GM23248 (cell line): Measurements from ENCODE around the gene CELSR1. TPM values are rescaled to one million over a fixed set of nuclear protein-coding genes. Genes with fewer than 3 reads are reported as not detected.

Experiments used
- DNase-seq: peaks from one replicate; pipeline ENCODE4 v3.0.0-alpha.2; 2015
- H2AFZ ChIP-seq: fragments of 200-600 bp; sonication (generic); 2 replicates; pipeline ENCODE4 v1.6.1; 2016; ENCODE audit warnings: antibody characterized with exemption
- H3F3A ChIP-seq: fragments of 200-600 bp; sonication (generic); 2 replicates; pipeline ENCODE4 v1.6.1; 2016; ENCODE audit warnings: mild to moderate bottlenecking, antibody characterized with exemption, mixed run types; ENCODE audit not compliant: insufficient read depth
- H3K27ac ChIP-seq: fragments of 200-600 bp; sonication (generic); 2 replicates; pipeline ENCODE4 v1.5.1; 2016; ENCODE audit warnings: mild to moderate bottlenecking
- H3K27me3 ChIP-seq: fragments of 200-600 bp; sonication (generic); replicated peaks from 2 replicates; pipeline ENCODE4 v1.6.1; 2016; ENCODE audit warnings: mild to moderate bottlenecking; ENCODE audit not compliant: insufficient read depth
- H3K36me3 ChIP-seq: fragments of 200-600 bp; sonication (generic); 2 replicates; pipeline ENCODE4 v1.6.1; 2016; ENCODE audit warnings: low read depth, mild to moderate bottlenecking
- H3K4me1 ChIP-seq: fragments of 200-600 bp; sonication (generic); 2 replicates; pipeline ENCODE4 v1.6.1; 2016; ENCODE audit warnings: mild to moderate bottlenecking; ENCODE audit not compliant: insufficient read depth
- H3K4me2 ChIP-seq: fragments of 200-600 bp; sonication (generic); one replicate; pipeline ENCODE4 v1.6.1; 2016; ENCODE audit warnings: mild to moderate bottlenecking; ENCODE audit not compliant: unreplicated experiment
- H3K4me3 ChIP-seq: fragments of 200-600 bp; sonication (generic); 2 replicates; pipeline ENCODE4 v1.5.1; 2016; ENCODE audit warnings: mild to moderate bottlenecking
- H3K79me2 ChIP-seq: fragments of 200-600 bp; sonication (generic); 2 replicates; pipeline ENCODE4 v1.6.1; 2016; ENCODE audit warnings: mild to moderate bottlenecking; ENCODE audit not compliant: insufficient read depth
- H3K9ac ChIP-seq: fragments of 200-600 bp; sonication (generic); 2 replicates; pipeline ENCODE4 v1.6.1; 2016; ENCODE audit warnings: mild to moderate bottlenecking
- H3K9me2 ChIP-seq: fragments of 200-600 bp; sonication (generic); 2 replicates; pipeline ENCODE4 v1.6.1; 2016; ENCODE audit warnings: mixed run types, mild to moderate bottlenecking, moderate library complexity; ENCODE audit not compliant: insufficient read depth
- H3K9me3 ChIP-seq: fragments of 200-600 bp; sonication (generic); one replicate; pipeline ENCODE4 v1.6.1; 2017; ENCODE audit warnings: low read depth
- H4K20me1 ChIP-seq: fragments of 200-600 bp; sonication (generic); 2 replicates; pipeline ENCODE4 v1.6.0; 2016; ENCODE audit not compliant: insufficient read depth
- EZH2 ChIP-seq: fragments of 200-600 bp; sonication (generic); IDR thresholded peaks from 2 replicates; pipeline ENCODE4 v1.6.1; 2018; ENCODE audit warnings: antibody characterized with exemption, mild to moderate bottlenecking; ENCODE audit not compliant: insufficient read depth, poor library complexity, severe bottlenecking
- EZH2phosphoT487 ChIP-seq: fragments of 200-600 bp; sonication (generic); IDR thresholded peaks from 2 replicates; pipeline ENCODE4 v1.6.1; 2018; ENCODE audit warnings: antibody characterized with exemption, moderate library complexity, mild to moderate bottlenecking, low read depth; ENCODE audit not compliant: insufficient read depth
- WGBS, 2 experiments: methylation state at CpG; one replicate each; pipeline ENCODE4 v1.1.6; 2015 to 2017; ENCODE audit warnings: low lambda C conversion rate in 2 of 2, low coverage in 1 of 2; ENCODE audit errors: missing lambda C conversion rate in 2 of 2; 5-methylcytosine and 5-hydroxymethylcytosine counted together
- in situ Hi-C: fragments of 300-500 bp; cut with MboI; formaldehyde crosslinking; loops from 2 replicates; pipeline ENCODE4 v1.15.0; 2020
- polyA plus RNA-seq: library from polyadenylated mRNA; unstranded; fragments of >200 nt; fragmentation: Nextera tagmentation; extraction: Ambion mirVana; gene quantifications from 2 replicates; pipeline ENCODE4 v1.2.1, GENCODE V29; 2016
- total RNA-seq: library from RNA; depleted of rRNA; stranded (reverse); fragments of >200 nt; shearing (Covaris generic); gene quantifications from 2 replicates; pipeline ENCODE4 v1.2.3, GENCODE V29; 2014

Gene CELSR1
- total and polyA plus RNA-seq, 2 experiments from 2014 or later, result 0.23 to 0.54 TPM

DNA sequence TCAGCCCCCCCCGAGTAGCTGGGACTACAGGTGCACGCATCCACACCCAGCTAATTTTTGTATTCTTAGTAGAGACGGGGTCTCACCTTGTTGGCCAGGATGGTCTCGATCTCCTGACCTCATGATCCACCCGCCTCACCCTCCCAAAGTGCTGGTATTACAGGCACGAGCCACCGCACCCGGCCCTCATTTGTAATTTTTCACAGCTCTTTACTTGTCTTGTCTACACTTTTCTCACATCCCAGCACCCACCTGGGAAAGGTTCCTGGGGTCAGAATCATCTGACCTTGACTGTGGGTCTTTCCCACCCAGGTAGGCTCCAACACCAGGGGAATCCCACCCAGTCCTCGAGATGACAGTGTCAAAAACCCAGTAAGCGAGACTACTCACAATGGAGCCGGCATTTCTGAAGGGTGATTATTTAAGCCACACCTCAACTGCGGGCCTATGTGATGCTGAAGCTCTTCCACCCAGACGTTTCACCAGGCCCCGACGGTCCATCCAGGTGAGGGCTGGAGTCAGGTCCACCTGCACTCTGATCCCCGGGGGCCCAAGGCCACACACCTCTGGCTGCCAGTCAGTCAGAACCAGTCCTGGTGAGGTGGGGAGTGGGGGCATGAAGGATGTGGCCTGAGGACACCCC is 23.4 kb downstream of the CELSR1 start:
- Histone ChIP-seq H2AFZ (no peak overlapping the region), H3F3A (no peaks in the 10 kb centered on the region), H3K9ac (no peak overlapping the region), H3K9me3 (no peaks in the 10 kb centered on the region), H4K20me1 (no peaks in the 10 kb centered on the region), H3K9me2 (no peaks in the 10 kb centered on the region), H3K4me2 (no peak overlapping the region), H3K36me3 (no peaks in the 10 kb centered on the region), H3K79me2 (no peaks in the 10 kb centered on the region), H3K27ac (no peak overlapping the region), H3K4me1 (0 out of 2 replicates have a peak, but pooled peaks cover 3% of the 10 kb centered on the region), H3K4me3 (no peak overlapping the region), H3K27me3 (no peaks in the 10 kb centered on the region)
- in situ Hi-C loops, result no loop called here
- DNase-seq, result no peak
- WGBS, 2 experiments, result 83 to 85% methylated on average over 15 to 16 of the region's 16 CpGs
- TF ChIP-seq EZH2, result no peak
- TF ChIP-seq EZH2phosphoT487, result no peak

DNA sequence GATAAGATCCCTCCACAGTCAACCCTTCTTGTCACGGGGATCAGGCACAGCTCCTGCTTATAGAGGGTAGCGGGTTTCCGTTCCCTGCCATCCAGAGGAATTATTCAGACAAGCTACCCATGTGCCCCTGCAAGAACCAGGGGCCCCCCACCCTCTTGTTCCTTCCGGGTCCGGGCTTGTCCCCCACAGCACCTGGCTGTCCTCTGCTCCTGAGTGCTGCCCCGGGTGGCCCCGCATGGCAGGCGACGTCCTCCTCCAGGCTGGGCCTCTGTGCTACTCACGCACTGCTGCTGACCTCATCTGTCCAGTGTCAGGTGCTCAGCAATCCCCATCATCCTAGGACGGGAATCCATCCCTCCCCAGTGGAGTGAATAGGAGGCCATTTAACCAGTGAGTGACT is 24.7 kb downstream of the CELSR1 start:
- H3K4me3 ChIP-seq, result no peak overlapping the region
- WGBS, 2 experiments, result 82 to 87% methylated on average over 11 of the region's 11 CpGs
- in situ Hi-C loops, result no loop called here

DNA sequence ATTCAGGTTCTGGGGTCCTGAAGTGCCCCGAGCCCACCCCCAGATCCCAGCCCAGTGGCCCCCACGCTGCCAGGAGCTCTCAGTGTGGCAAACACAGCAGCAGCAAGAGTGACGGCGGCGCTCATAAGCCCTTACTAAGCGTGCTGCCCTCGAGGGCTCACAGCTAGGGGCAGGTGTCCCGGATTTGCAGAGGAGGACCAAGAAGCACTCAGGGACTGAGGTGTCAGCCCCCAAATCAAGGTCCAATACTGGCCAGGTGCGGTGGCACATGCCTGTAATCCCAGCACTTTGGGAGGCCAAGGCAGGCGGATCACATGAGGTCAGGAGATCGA is 25.4 kb downstream of the CELSR1 start:
- H3K27me3 ChIP-seq, result no peaks in the 10 kb centered on the region; the same call in 1 of the 2 replicates
- TF ChIP-seq EZH2phosphoT487 (no peak), EZH2 (no peak)
- WGBS, 2 experiments, result 75 to 87% methylated on average over 9 to 11 of the region's 11 CpGs
- no peaks in the 10 kb centered on the region for H3K36me3 ChIP-seq
- DNase-seq, result no peak
- no peaks in the 10 kb centered on the region for H3K9me3 ChIP-seq
- H3K79me2 ChIP-seq, result no peaks in the 10 kb centered on the region
- no peak overlapping the region for H3K9ac ChIP-seq
- no peak overlapping the region for H3K4me3 ChIP-seq
- H3K4me2 ChIP-seq, result no peak overlapping the region
- H3K27ac ChIP-seq, result no peak overlapping the region
- no peaks in the 10 kb centered on the region for H4K20me1 ChIP-seq
- in situ Hi-C loops, result no loop called here
- H3K9me2 ChIP-seq, result no peaks in the 10 kb centered on the region
- no peak overlapping the region for H2AFZ ChIP-seq
- H3F3A ChIP-seq, result no peaks in the 10 kb centered on the region
- 0 out of 2 replicates have a peak, but pooled peaks cover 3% of the 10 kb centered on the region for H3K4me1 ChIP-seq

More for the DNA sequence above, 24.7 kb downstream of the CELSR1 start:
- H4K20me1 ChIP-seq, result no peaks in the 10 kb centered on the region
- DNase-seq, result no peak
- no peaks in the 10 kb centered on the region for H3K9me2 ChIP-seq
- no peak overlapping the region for H3K27ac ChIP-seq
- H3K36me3 ChIP-seq, result no peaks in the 10 kb centered on the region
- H2AFZ ChIP-seq, result no peak overlapping the region
- TF ChIP-seq EZH2 (no peak), EZH2phosphoT487 (no peak)
- no peaks in the 10 kb centered on the region for H3F3A ChIP-seq
- no peaks in the 10 kb centered on the region for H3K79me2 ChIP-seq
- H3K9ac ChIP-seq, result no peak overlapping the region
- no peaks in the 10 kb centered on the region for H3K9me3 ChIP-seq
- no peaks in the 10 kb centered on the region; the same call in 1 of the 2 replicates for H3K27me3 ChIP-seq
- H3K4me1 ChIP-seq, result 0 out of 2 replicates have a peak, but pooled peaks cover 3% of the 10 kb centered on the region
- H3K4me2 ChIP-seq, result no peak overlapping the region

DNA sequence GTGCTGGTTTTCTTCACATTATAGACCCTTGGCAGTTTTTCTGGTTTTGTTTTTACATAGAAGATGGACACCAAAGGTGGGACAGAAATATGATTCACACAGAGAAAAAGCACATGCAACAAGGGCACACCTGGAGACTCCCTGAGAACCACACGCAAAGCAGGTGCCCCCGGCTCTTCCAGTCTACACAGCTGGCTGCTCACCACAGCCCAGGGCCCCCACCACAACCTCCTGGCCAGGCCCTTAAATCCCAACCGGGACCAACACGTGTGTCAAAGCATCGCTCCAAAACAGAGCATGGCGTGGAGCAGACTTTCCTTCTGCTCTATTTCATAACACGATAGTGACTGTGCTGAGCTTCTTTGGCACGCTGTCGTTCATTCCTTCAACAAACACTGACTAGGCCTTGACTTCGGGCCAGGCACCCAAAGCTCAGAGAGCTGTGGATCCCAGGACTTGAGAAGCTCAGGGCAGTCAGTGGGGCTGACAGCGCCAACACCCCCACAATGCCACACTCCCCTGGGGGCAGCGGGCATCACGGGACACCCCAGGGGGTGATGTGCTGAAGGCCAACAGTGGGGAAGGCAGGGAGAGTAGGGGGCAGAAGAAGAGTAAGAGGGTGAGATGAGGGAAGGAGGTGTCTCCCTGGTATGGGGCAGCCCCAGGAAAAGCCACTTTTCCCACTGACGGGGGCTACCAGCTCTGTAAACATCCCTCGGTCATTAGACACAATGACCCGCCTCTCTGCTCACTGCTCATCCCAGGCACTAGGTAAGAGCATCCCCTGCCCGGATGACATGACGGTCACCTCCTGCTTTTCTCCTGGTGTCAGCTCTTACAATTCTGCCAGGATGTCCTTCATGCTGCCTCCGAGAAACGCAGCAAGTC is 26.0 kb downstream of the CELSR1 start:
- WGBS, 2 experiments, result 63% methylated on average over 20 of the region's 20 CpGs
- no peaks in the 10 kb centered on the region for H3K9me2 ChIP-seq
- DNase-seq, result peak; percentile 58

More for the DNA sequence above, 26.0 kb downstream of the CELSR1 start:
- H3K27ac ChIP-seq, result no peak overlapping the region
- H3K36me3 ChIP-seq, result no peaks in the 10 kb centered on the region
- no peaks in the 10 kb centered on the region for H3K79me2 ChIP-seq
- H3K9me3 ChIP-seq, result no peaks in the 10 kb centered on the region
- no peaks in the 10 kb centered on the region for H4K20me1 ChIP-seq
- H3K4me1 ChIP-seq, result 0 out of 2 replicates have a peak, but pooled peaks cover 3% of the 10 kb centered on the region
- H2AFZ ChIP-seq, result no peak overlapping the region
- no peak overlapping the region for H3K4me2 ChIP-seq
- H3K4me3 ChIP-seq, result no peak overlapping the region
- H3K9ac ChIP-seq, result no peak overlapping the region
- in situ Hi-C loops, result no loop called here
- no peak for TF ChIP-seq EZH2phosphoT487
- TF ChIP-seq EZH2, result no peak
- H3K27me3 ChIP-seq, result no peaks in the 10 kb centered on the region; the same call in 1 of the 2 replicates
- no peaks in the 10 kb centered on the region for H3F3A ChIP-seq
